Esophagus muscularis mucosa (tissue), 4 donors: ENCODE data around the gene DNAH11. TPM values are rescaled to one million over a fixed set of nuclear protein-coding genes. Genes with fewer than 3 reads are reported as not detected.

Experiments used
- DNase-seq: peaks from one replicate; pipeline ENCODE4 v3.0.0-alpha.2; 2017; ENCODE audit errors: extremely low spot score
- H3K27ac ChIP-seq, 4 donors: fragments of 200-600 bp; sonication (generic); replicated peaks in 1 of 4; 1 replicate in 3 of 4; 2 replicates in 1 of 4; pipeline ENCODE4 v1.5.1; 2016 to 2019; ENCODE audit warnings: mild to moderate bottlenecking in 1 of 4
- H3K27me3 ChIP-seq, 4 donors: fragments of 200-600 bp; sonication (generic); one replicate each; pipeline versions ENCODE4 v1.5.1 to v1.6.0; 2016 to 2019
- H3K36me3 ChIP-seq, 4 donors: fragments of 200-600 bp; sonication (generic); one replicate each; pipeline ENCODE4 v1.5.1; 2016 to 2019
- H3K4me1 ChIP-seq, 4 donors: fragments of 200-600 bp; sonication (generic); one replicate each; pipeline ENCODE4 v1.5.1; 2016 to 2019
- H3K4me3 ChIP-seq, 4 donors: fragments of 200-600 bp; sonication (generic); 1 replicate in 2 of 4; 2 replicates in 2 of 4; pipeline ENCODE4 v1.5.1; 2016 to 2019; ENCODE audit warnings: mild to moderate bottlenecking in 4 of 4, moderate library complexity in 1 of 4
- H3K9me3 ChIP-seq, 4 donors: fragments of 200-600 bp; sonication (generic); 1 replicate in 3 of 4; 2 replicates in 1 of 4; pipeline ENCODE4 v1.5.1; 2016 to 2019
- EP300 ChIP-seq: sonication (generic); formaldehyde crosslinking; IDR thresholded peaks from one replicate; pipeline ENCODE4 v1.6.1; 2017; ENCODE audit warnings: antibody characterized with exemption
- POLR2A ChIP-seq: fragments of 450-650 bp; IDR thresholded peaks from one replicate; pipeline ENCODE4 v1.6.1; 2017; ENCODE audit warnings: antibody characterized with exemption, moderate library complexity, mild to moderate bottlenecking, low read depth
- POLR2AphosphoS5 ChIP-seq, 2 donors: sonication (generic); formaldehyde crosslinking; IDR thresholded peaks; one replicate each; pipeline ENCODE4 v1.6.1; 2017; ENCODE audit warnings: antibody characterized with exemption in 2 of 2
- WGBS: methylation state at CpG from one replicate; pipeline ENCODE4 v1.1.5; 2018; 5-methylcytosine and 5-hydroxymethylcytosine counted together
- intact Hi-C: fragments of 100-400 bp; cut with DNase I; formaldehyde crosslinking; loops from one replicate; pipeline ENCODE4 v1.15.1; 2023
- total RNA-seq, 4 donors: library from RNA; depleted of rRNA; stranded (reverse); fragments of >200 nt; gene quantifications; one replicate each; pipeline versions ENCODE4 v1.1.0 to v1.2.1, GENCODE V29; 2016
- TF ChIP-seq, protein P1 (sequence below), 3 experiments: fragments of 200-600 bp in 2 of 3; fragments of 450-650 bp in 1 of 3; sonication (generic) in 2 of 3; IDR thresholded peaks; one replicate each; pipeline ENCODE4 v1.5.1; 2017 to 2019; ENCODE audit warnings: antibody characterized with exemption in 3 of 3, mild to moderate bottlenecking in 2 of 3, moderate library complexity in 1 of 3

Gene DNAH11
- total RNA-seq, 4 donors from 2014 or later: 8.7 to 16.6 (median 13.1) TPM

DNA sequence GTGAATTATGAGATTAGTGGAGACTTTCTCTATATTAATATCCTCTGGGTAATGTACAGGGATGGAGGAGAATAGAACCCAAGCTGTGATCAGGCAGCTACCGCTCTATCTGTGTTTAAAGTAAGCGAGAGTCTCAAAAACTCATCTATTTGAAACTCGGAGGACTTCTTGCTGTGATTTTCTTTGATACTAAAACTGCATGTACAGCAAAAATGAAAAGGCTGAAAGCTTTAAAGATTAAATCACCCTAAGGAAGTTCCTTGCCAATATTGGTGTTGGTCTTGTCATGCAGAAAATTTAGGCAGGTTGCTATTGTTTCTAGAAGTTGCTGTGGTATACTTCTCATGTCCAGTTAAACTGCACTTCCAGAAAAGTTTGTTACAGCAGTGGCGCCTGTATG lies 110.8 kb downstream of the DNAH11 start:
- no peaks in the 10 kb centered on the region for H3K4me1 ChIP-seq
- no peaks in the 10 kb centered on the region for H3K27me3 ChIP-seq
- intact Hi-C loops: no loop called here
- H3K9me3 ChIP-seq: no peaks in the 10 kb centered on the region
- TF ChIP-seq, protein P1, sequence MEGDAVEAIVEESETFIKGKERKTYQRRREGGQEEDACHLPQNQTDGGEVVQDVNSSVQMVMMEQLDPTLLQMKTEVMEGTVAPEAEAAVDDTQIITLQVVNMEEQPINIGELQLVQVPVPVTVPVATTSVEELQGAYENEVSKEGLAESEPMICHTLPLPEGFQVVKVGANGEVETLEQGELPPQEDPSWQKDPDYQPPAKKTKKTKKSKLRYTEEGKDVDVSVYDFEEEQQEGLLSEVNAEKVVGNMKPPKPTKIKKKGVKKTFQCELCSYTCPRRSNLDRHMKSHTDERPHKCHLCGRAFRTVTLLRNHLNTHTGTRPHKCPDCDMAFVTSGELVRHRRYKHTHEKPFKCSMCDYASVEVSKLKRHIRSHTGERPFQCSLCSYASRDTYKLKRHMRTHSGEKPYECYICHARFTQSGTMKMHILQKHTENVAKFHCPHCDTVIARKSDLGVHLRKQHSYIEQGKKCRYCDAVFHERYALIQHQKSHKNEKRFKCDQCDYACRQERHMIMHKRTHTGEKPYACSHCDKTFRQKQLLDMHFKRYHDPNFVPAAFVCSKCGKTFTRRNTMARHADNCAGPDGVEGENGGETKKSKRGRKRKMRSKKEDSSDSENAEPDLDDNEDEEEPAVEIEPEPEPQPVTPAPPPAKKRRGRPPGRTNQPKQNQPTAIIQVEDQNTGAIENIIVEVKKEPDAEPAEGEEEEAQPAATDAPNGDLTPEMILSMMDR (IDR thresholded peaks at IDR 0.05): no peak
- TF ChIP-seq POLR2A (no peak), EP300 (no peak), POLR2AphosphoS5 (IDR thresholded peaks at IDR 0.05) (no peak)
- no peaks in the 10 kb centered on the region for H3K36me3 ChIP-seq
- no peak overlapping the region for H3K27ac ChIP-seq
- WGBS: 77% methylated on average over 4 of the region's 4 CpGs
- H3K4me3 ChIP-seq: no peak overlapping the region
- no peak for DNase-seq

- no peaks in the 10 kb centered on the region for H3K36me3 ChIP-seq
- intact Hi-C loops: no loop called here
- no peak overlapping the region for H3K27ac ChIP-seq
- no peak for DNase-seq
- WGBS: 78% methylated on average over 5 of the region's 5 CpGs
- H3K27me3 ChIP-seq: no peaks in the 10 kb centered on the region
- TF ChIP-seq POLR2A (no peak), POLR2AphosphoS5 (IDR thresholded peaks at IDR 0.05) (no peak), EP300 (no peak)
- TF ChIP-seq, protein P1 (IDR thresholded peaks at IDR 0.05): no peak
- H3K4me1 ChIP-seq: no peaks in the 10 kb centered on the region
- H3K4me3 ChIP-seq: no peak overlapping the region
- peaks cover 0 to 4% (median 0%) of the 10 kb centered on the region in 4 donors for H3K9me3 ChIP-seq
These were observed 113.2 kb downstream of the DNAH11 start for GRCh38 chr7:21656081-21656480.

DNA sequence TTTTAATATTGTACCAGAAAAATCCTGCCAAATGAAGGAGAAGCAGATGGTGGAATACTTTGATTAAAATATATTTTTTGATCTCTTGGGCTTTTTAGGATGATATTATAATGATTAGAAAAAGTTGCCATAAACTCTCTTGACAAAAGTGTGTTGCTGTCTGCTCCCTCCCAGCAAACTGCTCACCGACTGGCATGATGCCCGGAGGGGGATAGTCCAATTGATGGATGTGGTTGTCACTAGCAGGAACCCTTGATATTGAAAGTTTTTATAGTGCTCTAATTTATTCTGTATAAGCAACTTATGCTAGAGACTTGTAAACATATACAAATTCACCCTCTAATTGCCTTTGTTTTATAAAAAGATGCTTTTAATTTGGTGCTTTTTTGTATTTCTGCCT lies 114.0 kb downstream of the DNAH11 start:
- Histone ChIP-seq H3K9me3 (peaks cover 0 to 10% (median 2%) of the 10 kb centered on the region in 4 donors), H3K27me3 (no peaks in the 10 kb centered on the region), H3K4me3 (no peak overlapping the region), H3K27ac (no peak overlapping the region), H3K4me1 (no peaks in the 10 kb centered on the region), H3K36me3 (no peaks in the 10 kb centered on the region)
- TF ChIP-seq, protein P1 (IDR thresholded peaks at IDR 0.05): no peak
- TF ChIP-seq EP300: no peak
- no peak for TF ChIP-seq POLR2AphosphoS5 (IDR thresholded peaks at IDR 0.05)
- TF ChIP-seq POLR2A: no peak
- 54% methylated on average over 2 of the region's 2 CpGs for WGBS
- DNase-seq: no peak
- intact Hi-C loops: no loop called here

GRCh38 chr7:21670496-21670895 lies 127.7 kb downstream of the DNAH11 start:
- Histone ChIP-seq H3K4me3 (no peak overlapping the region), H3K27ac (no peak overlapping the region), H3K27me3 (no peaks in the 10 kb centered on the region), H3K36me3 (no peaks in the 10 kb centered on the region), H3K9me3 (no peaks in the 10 kb centered on the region), H3K4me1 (no peaks in the 10 kb centered on the region)
- no peak for TF ChIP-seq POLR2A
- intact Hi-C loops: no loop called here
- WGBS: 81% methylated on average over 3 of the region's 3 CpGs
- DNase-seq: no peak

DNA sequence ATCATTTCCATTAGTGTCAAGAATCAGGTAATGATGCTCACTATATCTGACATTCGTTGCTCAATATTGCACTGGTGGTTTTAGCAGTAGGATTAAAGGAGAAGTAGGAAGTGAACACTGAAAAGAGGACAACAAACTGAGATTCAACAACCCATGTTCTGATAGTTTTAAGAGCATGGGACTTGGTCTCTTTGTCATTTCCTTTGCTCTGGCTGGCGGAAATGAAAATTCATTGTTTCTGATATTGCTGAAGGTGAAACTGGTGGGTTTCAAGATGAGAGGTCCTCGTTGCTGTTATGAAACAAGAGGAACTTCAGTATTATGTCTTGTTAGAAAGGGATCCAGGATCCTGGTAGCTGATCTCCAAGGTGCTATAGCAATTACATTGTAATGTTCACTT lies 129.0 kb downstream of the DNAH11 start:
- Histone ChIP-seq H3K9me3 (no peaks in the 10 kb centered on the region), H3K27ac (no peak overlapping the region), H3K4me1 (no peaks in the 10 kb centered on the region), H3K4me3 (no peak overlapping the region), H3K27me3 (no peaks in the 10 kb centered on the region), H3K36me3 (no peaks in the 10 kb centered on the region)
- TF ChIP-seq, protein P1 (IDR thresholded peaks at IDR 0.05): no peak
- TF ChIP-seq EP300: no peak
- no peak for TF ChIP-seq POLR2AphosphoS5 (IDR thresholded peaks at IDR 0.05)
- no peak for TF ChIP-seq POLR2A
- 72% methylated on average over 3 of the region's 3 CpGs for WGBS
- intact Hi-C loops: no loop called here
- no peak for DNase-seq
